HL-60 (cell line): ENCODE results near the gene FAM107B.

Experiments
- CTCF ChIP-seq: IDR thresholded peaks from one replicate; pipeline ENCODE4 v1.5.1; 2011; ENCODE audit warnings: low read length, control low read depth, inconsistent platforms; ENCODE audit not compliant: insufficient read depth
- POLR2AphosphoS5 ChIP-seq: IDR thresholded peaks from 2 replicates; pipeline ENCODE4 v1.6.1; 2012; ENCODE audit warnings: low read depth
- REST ChIP-seq: IDR thresholded peaks from 2 replicates; pipeline ENCODE4 v1.6.1; 2012; ENCODE audit warnings: low read depth; ENCODE audit not compliant: insufficient replicate concordance

- TF ChIP-seq CTCF: no peak
- TF ChIP-seq POLR2AphosphoS5: no peak
- TF ChIP-seq REST: no peak
Measured at GRCh38 chr10:14623931-14624330, 150.8 kb downstream of the FAM107B start.
